GM12874 (cell line): ENCODE results near the gene PPT2.

Experiments used
- TF ChIP-seq, protein P1 (sequence below): IDR thresholded peaks from 2 replicates; pipeline ENCODE4 v1.5.1; 2011; ENCODE audit warnings: low read depth, mild to moderate bottlenecking, control low read depth, low read length, moderate library complexity; ENCODE audit not compliant: insufficient read depth

Gene PPT2, protein sequence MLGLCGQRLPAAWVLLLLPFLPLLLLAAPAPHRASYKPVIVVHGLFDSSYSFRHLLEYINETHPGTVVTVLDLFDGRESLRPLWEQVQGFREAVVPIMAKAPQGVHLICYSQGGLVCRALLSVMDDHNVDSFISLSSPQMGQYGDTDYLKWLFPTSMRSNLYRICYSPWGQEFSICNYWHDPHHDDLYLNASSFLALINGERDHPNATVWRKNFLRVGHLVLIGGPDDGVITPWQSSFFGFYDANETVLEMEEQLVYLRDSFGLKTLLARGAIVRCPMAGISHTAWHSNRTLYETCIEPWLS

DNA sequence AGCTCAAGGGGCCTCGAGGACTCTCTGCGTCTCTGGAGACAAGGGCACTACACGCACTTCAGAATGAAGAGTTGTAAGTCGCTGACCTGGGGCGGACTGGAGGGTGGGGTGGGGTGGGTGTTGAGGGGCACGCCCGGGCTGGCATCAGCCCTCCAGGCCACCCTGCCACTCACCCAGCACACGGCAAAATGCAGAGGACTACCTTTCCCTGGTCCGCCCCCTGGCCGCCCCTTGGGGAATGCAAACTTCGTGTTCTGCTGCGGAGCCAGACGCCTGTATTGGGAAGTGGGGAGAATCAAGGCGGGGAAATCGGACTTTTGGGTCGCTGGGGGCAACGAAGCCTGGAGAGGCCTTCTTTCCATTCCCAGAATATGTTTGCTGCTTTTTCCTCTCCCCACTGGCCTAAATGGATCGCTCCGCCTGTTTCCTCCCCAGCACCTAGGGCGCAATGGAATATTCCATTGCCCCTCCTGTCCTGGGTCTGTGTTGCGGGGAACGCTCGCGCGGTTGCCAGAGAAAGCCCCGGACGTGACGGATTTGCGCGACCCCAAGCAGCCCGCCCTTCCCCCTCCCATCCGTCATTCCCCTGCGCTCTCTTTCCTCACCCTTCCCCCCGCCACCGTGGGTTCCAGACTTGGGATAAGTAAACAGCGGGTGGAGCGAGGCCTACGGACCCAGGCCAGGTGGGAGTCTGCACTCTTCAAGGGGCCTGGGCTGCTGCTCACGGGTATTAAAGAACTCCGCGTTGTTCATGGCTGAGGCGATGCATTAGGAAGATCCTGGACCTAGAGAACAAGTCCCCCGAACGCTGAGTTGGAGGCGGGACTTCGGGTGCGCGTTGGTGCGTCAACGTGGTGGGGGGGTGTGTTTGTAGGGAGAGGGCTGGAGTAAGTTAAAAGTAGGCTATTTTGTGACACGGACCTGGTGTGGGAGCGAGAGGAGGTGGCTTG is at the start of gene PPT2:
Gene PPT2, plus strand, starts transcription at position 578 of the 950 bp plus-strand sequence. CDS start 454 bp downstream, outside the sequence.
- TF ChIP-seq, protein P1, sequence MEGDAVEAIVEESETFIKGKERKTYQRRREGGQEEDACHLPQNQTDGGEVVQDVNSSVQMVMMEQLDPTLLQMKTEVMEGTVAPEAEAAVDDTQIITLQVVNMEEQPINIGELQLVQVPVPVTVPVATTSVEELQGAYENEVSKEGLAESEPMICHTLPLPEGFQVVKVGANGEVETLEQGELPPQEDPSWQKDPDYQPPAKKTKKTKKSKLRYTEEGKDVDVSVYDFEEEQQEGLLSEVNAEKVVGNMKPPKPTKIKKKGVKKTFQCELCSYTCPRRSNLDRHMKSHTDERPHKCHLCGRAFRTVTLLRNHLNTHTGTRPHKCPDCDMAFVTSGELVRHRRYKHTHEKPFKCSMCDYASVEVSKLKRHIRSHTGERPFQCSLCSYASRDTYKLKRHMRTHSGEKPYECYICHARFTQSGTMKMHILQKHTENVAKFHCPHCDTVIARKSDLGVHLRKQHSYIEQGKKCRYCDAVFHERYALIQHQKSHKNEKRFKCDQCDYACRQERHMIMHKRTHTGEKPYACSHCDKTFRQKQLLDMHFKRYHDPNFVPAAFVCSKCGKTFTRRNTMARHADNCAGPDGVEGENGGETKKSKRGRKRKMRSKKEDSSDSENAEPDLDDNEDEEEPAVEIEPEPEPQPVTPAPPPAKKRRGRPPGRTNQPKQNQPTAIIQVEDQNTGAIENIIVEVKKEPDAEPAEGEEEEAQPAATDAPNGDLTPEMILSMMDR: no peak

DNA sequence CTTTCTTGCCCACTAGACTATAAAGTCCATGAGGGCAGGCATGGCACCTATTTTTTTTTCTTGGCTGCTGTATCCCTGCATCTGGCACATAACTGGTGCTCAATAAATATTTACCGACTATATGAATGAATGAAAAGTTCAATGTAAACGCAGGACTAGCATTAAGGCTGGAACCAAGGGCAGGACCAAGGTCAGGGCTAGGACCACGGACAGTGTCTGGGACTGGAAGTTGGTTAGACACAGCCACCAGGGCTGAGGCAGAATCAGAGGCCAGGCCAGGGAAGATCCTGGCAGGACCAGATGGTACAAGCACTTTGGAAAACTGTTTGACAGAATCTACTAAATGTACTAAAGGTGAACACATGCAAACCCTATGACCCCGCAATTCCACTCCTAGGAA is 48.5 kb upstream of the PPT2 start:
- TF ChIP-seq, protein P1: no peak

DNA sequence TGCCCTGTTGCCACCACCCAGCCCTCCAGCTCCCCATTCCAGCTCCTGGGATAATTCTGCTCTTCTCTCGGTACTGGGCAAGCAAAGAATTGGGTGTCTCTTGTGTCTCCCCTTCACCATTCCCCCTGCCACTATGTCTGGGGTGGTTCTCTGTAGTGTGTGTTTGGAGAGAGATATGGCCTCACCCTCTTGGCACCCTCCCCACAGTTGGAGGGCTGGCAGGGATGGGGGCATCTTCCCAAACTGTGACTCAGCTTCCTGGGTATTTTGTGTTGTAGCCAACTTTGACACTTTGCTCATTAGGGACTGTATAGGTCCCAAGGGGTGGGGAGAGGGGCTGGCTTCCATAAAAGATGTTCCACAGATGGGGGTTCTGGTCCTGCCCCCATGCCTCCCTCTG is 46.5 kb upstream of the PPT2 start:
- TF ChIP-seq, protein P1: no peak

DNA sequence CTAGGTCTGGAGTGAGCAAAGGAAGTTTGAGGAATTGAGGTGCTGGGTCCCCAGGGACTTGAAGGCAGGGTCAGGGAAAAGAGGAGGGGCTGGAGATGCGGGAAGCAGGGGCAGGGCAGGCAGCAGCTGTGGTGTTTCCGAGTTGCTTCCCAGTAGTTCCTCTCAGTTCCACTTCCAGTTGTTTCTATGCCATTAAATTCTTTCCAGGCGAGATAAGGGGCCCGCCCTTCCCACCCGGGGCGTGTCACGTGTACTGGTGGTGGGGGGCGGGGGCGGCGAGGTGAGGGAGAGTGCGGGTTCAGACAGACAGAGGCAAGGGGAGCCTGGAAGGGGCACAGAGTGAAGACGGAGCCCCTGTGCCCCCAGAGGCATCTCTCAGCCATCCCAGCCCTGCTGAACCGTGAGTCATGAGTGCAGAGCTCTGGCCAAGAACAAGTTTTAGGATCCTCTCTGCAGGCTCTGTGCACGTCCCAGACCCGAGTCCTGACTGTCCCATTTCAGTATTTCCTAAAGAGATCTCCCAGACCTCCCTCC is 45.8 kb upstream of the PPT2 start:
- TF ChIP-seq, protein P1: no peak

DNA sequence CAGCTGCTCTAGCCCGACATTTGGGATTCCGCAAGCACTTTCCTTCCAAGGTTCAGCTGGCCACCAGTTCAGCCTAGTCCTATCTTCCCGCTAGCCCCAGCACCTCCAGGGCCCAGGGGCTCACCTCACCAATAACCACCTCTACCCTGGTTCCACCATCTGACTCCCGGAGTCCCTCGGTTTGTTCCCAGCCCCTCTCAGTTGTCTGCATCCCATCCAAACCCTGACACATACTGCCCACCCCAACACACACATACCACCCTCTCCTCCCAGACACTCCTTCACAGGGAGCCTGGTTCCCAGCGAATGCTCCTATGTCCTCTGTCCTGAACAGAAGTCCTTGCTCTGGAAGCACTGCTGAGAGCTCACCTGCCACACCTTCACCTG is 45.2 kb upstream of the PPT2 start:
- TF ChIP-seq, protein P1: no peak

DNA sequence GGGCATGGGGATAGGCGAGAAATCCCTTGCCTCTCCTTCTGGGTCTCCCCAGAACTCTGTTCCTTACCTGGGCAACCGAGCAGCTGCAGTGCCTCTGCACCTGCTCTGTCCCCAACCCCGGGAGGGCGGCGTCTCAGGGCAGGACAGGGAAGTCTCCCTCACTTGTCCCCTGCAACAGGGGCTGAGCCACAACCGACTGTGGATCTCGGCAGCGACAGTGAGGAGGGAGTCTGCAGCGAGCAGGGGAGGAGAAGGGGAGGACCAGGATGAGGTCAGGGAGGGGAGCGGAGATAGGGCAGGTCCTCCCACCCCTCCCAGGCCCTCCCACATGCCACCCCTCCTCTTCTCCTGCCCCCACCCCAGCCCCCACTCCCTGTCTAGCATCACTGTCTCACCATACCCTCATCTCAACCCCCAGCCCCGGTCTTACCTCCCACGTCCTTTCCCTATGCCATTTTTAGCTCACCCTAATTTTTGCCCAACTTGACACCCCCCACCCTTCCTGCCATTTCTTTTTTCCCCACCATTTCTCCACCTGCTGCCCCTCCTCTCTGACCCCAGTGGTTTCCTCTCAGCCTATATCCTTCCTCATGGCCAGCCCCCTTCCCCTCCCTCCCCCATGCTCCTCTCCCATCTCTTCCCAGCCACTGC is 44.7 kb upstream of the PPT2 start, which contains the start of gene TNXB:
Gene TNXB, minus strand, starts transcription at position 225 of the 651 bp plus-strand sequence. CDS start 11,140 bp downstream, outside the sequence.
- TF ChIP-seq, protein P1: no peak
